GM18526 (cell line): ENCODE data around the gene HBA1.
"Not testable (repeated sequence)": the region's sequence is repeated elsewhere in the genome, so short reads cannot be mapped to it uniquely, and the experiment has no call there.

Experiments used
- POLR2A ChIP-seq: IDR thresholded peaks from 3 replicates; pipeline ENCODE4 v1.6.1; 2011; ENCODE audit not compliant: insufficient read length; ENCODE audit errors: extremely low read depth

The HBA1 gene

GRCh38 chr16:154217-155030 is 22.1 kb upstream of the HBA1 start:
- no peak for TF ChIP-seq POLR2A

- TF ChIP-seq POLR2A = no peak
These were observed 21.5 kb upstream of the HBA1 start for GRCh38 chr16:155031-155398.

- no peak for TF ChIP-seq POLR2A
These were observed 17.2 kb upstream of the HBA1 start for GRCh38 chr16:159136-159849.

- no peak for TF ChIP-seq POLR2A
These were observed 15.7 kb upstream of the HBA1 start for GRCh38 chr16:160691-161190.

- TF ChIP-seq POLR2A = no peak
These were observed 14.0 kb upstream of the HBA1 start for GRCh38 chr16:162271-162991.

- no peak for TF ChIP-seq POLR2A
These were observed 11.5 kb upstream of the HBA1 start for GRCh38 chr16:164827-165538.

GRCh38 chr16:165539-166374 is 10.7 kb upstream of the HBA1 start, which contains the start of gene HBM:
Gene HBM, plus strand, starts transcription at chr16:165978. Its CDS starts 20 bp downstream, at chr16:165998.
- TF ChIP-seq POLR2A = no peak

GRCh38 chr16:166375-167121 is 9.9 kb upstream of the HBA1 start:
- no peak for TF ChIP-seq POLR2A

- no peak for TF ChIP-seq POLR2A
These were observed 9.3 kb upstream of the HBA1 start for GRCh38 chr16:167122-167690.

- TF ChIP-seq POLR2A = no peak
These were observed 8.1 kb upstream of the HBA1 start for GRCh38 chr16:168424-168823.

- TF ChIP-seq POLR2A = no peak
These were observed 7.5 kb upstream of the HBA1 start for GRCh38 chr16:169014-169413.

- TF ChIP-seq POLR2A = no peak
These were observed 5.7 kb upstream of the HBA1 start for GRCh38 chr16:170788-171187.

- TF ChIP-seq POLR2A = not testable (repeated sequence)
These were observed 4.0 kb upstream of the HBA1 start, which contains the start of gene HBA2 for GRCh38 chr16:172374-172941. Gene HBA2, plus strand, starts transcription at chr16:172876. Its CDS starts 37 bp downstream, at chr16:172913.
